GM12878 (cell line): ENCODE measurements around the gene LYPLA2. TPM values are rescaled to one million over a fixed set of nuclear protein-coding genes. Genes with fewer than 3 reads are reported as not detected.
A peak's percentile ranks its signal among the peaks of the same experiment; 100 is the strongest.

ENCODE experiments used
- CEBPB ChIP-seq, 2 experiments: fragments of 150-350 bp in 1 of 2; IDR thresholded peaks; 2 replicates each; pipeline ENCODE4 v1.6.1; 2012 to 2014; ENCODE audit warnings: low read depth in 2 of 2, low read length in 2 of 2, borderline replicate concordance in 1 of 2, inconsistent platforms in 1 of 2
- FOS ChIP-seq: IDR thresholded peaks from 3 replicates; pipeline ENCODE4 v1.6.1; 2011; ENCODE audit warnings: borderline replicate concordance; ENCODE audit not compliant: insufficient read length; ENCODE audit errors: extremely low read depth
- GABPA ChIP-seq: IDR thresholded peaks from 2 replicates; pipeline ENCODE4 v1.6.1; 2014; ENCODE audit warnings: antibody characterized with exemption, low read depth, mild to moderate bottlenecking, inconsistent platforms
- IKZF1 ChIP-seq: fragments of 450-650 bp; conservative IDR thresholded peaks from 2 replicates; pipeline ENCODE4 v1.6.1; 2017; ENCODE audit warnings: antibody characterized with exemption, mild to moderate bottlenecking
- NFYB ChIP-seq: IDR thresholded peaks from 2 replicates; pipeline ENCODE4 v1.6.1; 2011; ENCODE audit warnings: low read depth, mild to moderate bottlenecking, low read length, improper control_type of control experiment, moderate library complexity; ENCODE audit not compliant: insufficient read depth
- NR2F1 ChIP-seq: fragments of 450-650 bp; conservative IDR thresholded peaks from 2 replicates; pipeline ENCODE4 v1.6.1; 2017; ENCODE audit warnings: mild to moderate bottlenecking
- PAX8 ChIP-seq: fragments of 450-650 bp; IDR thresholded peaks from 2 replicates; pipeline ENCODE4 v1.6.1; 2017; ENCODE audit warnings: mild to moderate bottlenecking, moderate library complexity
- POLR2AphosphoS2 ChIP-seq: IDR thresholded peaks from 2 replicates; pipeline ENCODE4 v1.6.1; 2011; ENCODE audit warnings: low read depth, mild to moderate bottlenecking, low read length, improper control_type of control experiment, moderate library complexity
- RB1 ChIP-seq: fragments of 450-650 bp; formaldehyde crosslinking; IDR thresholded peaks from 2 replicates; pipeline ENCODE4 v1.6.1; 2017; ENCODE audit warnings: mild to moderate bottlenecking, borderline replicate concordance
- USF1 ChIP-seq: IDR thresholded peaks from 2 replicates; pipeline ENCODE4 v1.6.1; 2011; ENCODE audit warnings: borderline replicate concordance, low read depth, mild to moderate bottlenecking, moderate library complexity, mixed read lengths, low read length; ENCODE audit not compliant: insufficient read depth; ENCODE audit errors: extremely low read length
- ZNF207 ChIP-seq: fragments of 450-650 bp; IDR thresholded peaks from 2 replicates; pipeline ENCODE4 v1.6.1; 2014; ENCODE audit warnings: antibody characterized with exemption, mild to moderate bottlenecking, borderline replicate concordance
- polyA plus RNA-seq, 11 experiments: library from polyadenylated mRNA; depleted of rRNA in 4 of 11; unstranded in 6 of 11; stranded (reverse) in 5 of 11; fragments of >200 nt; fragmentation: Nextera tagmentation in 4 of 11; fragmentation: Illumina TruSeq in 1 of 11; extraction: Ambion mirVana in 4 of 11; extraction: Trizol in 1 of 11; gene quantifications; 1 replicate in 1 of 11; 2 replicates in 10 of 11; pipeline versions ENCODE4 v1.2.1 to v1.2.3, GENCODE V29; 2011 to 2016; ENCODE audit warnings: inconsistent platforms in 2 of 11, missing spikeins in 2 of 11, low read depth in 1 of 11
- total RNA-seq, 4 experiments: library from RNA; depleted of rRNA in 3 of 4; stranded (reverse); fragments of >200 nt in 3 of 4; fragmentation: Illumina TruSeq in 1 of 4; extraction: Trizol in 1 of 4; gene quantifications; 2 replicates each; pipeline versions ENCODE4 v1.2.1 to v1.2.3, GENCODE V29; 2013 to 2021
- TF ChIP-seq, protein P1 (sequence below): fragments of 450-650 bp; IDR thresholded peaks from 2 replicates; pipeline ENCODE4 v1.6.1; 2017; ENCODE audit warnings: antibody characterized with exemption, mild to moderate bottlenecking, moderate library complexity

LYPLA2 gene
- total and polyA plus RNA-seq, 10 of the 15 experiments (the other 5 are each of a cell fraction or from before 2014, with no cell fraction given): 2.7 to 129 (median 62.3) TPM

DNA sequence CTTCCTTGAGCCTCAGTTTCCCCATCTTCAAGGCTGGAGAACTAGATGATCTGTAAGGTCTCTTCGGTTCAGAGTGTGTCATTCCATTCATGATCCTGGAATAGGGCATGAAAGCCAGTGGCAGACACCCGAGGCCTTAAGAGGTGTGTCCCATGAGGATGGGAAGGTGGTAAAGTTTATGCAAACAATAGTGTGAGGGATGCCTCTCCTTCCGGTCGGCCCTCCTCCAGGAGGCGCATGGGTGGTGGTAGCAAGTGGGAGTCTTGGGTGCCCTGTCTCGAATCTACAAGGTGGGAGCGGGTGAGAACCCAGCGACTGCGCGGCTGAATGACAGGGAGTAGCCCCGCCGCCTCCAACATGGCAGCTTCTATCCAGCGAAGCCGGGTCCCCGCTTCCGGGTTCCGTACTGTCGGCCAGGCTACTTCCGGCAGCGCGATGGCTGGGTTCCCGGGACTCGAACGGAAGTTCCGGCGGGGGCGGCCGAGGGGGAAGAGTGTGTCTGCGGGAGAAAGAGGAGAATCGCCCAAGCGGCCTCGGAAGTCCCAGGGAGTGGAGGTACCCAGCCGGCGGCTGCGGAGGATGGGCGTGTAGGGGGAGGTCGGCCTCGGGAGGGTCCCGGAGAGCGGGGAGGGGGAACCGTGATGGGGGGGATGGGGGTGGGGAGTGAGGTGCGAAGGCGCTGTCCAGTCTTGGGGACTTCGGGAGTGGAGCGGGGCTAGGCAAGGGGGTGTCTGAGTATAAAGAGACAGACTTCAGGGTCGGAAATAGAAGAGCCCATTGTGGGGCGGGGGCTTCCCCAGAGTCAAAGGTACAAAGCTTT, at the start of gene LYPLA2 (continued):
- TF ChIP-seq, protein P1, sequence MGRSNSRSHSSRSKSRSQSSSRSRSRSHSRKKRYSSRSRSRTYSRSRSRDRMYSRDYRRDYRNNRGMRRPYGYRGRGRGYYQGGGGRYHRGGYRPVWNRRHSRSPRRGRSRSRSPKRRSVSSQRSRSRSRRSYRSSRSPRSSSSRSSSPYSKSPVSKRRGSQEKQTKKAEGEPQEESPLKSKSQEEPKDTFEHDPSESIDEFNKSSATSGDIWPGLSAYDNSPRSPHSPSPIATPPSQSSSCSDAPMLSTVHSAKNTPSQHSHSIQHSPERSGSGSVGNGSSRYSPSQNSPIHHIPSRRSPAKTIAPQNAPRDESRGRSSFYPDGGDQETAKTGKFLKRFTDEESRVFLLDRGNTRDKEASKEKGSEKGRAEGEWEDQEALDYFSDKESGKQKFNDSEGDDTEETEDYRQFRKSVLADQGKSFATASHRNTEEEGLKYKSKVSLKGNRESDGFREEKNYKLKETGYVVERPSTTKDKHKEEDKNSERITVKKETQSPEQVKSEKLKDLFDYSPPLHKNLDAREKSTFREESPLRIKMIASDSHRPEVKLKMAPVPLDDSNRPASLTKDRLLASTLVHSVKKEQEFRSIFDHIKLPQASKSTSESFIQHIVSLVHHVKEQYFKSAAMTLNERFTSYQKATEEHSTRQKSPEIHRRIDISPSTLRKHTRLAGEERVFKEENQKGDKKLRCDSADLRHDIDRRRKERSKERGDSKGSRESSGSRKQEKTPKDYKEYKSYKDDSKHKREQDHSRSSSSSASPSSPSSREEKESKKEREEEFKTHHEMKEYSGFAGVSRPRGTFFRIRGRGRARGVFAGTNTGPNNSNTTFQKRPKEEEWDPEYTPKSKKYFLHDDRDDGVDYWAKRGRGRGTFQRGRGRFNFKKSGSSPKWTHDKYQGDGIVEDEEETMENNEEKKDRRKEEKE: no peak
- TF ChIP-seq POLR2AphosphoS2: peak; percentile 57; the same call in 1 of the 2 replicates
- no peak for TF ChIP-seq USF1
- TF ChIP-seq FOS: no peak
- TF ChIP-seq ZNF207: peak; percentile 85
- no peak for TF ChIP-seq NFYB
- TF ChIP-seq RB1: no peak
- TF ChIP-seq IKZF1: peak; percentile 84
- no peak for TF ChIP-seq NR2F1
- no peak for TF ChIP-seq PAX8
- no peak for TF ChIP-seq CEBPB (IDR thresholded peaks at IDR 0.05; ENCODE audit: borderline replicate concordance in 1 of 2, low read depth in 2 of 2, low read length in 2 of 2)
- TF ChIP-seq GABPA: peak; percentile 94
